AG04450 (cell line): Measurements from ENCODE around the gene CATSPER3. TPM values are rescaled to one million over a fixed set of nuclear protein-coding genes. Genes with fewer than 3 reads are reported as not detected.

Source experiments
- CTCF ChIA-PET: fragments of 300-600, 350-600 bp; formaldehyde crosslinking; extraction: SDS; loops from one replicate; lab custom pipeline; 2022; ENCODE audit warnings: antibody characterized with exemption, inconsistent platforms; lab: Charles Lee
- POLR2A ChIA-PET: fragments of 350-600 bp; formaldehyde crosslinking; extraction: SDS; loops from one replicate; lab custom pipeline; 2021; ENCODE audit warnings: antibody characterized with exemption, inconsistent platforms; lab: Yijun Ruan, JAX
- DNase-seq: peaks from one replicate; pipeline ENCODE4 v3.0.0-alpha.2; 2011; ENCODE audit warnings: low read depth, low spot score
- H3K27ac ChIP-seq: one replicate; pipeline ENCODE4 v1.5.1; 2012; ENCODE audit warnings: low read depth, low read length, control low read depth
- H3K27me3 ChIP-seq: one replicate; pipeline ENCODE4 v1.6.0; 2012; ENCODE audit warnings: low read length; ENCODE audit not compliant: control insufficient read depth, insufficient read depth
- H3K4me3 ChIP-seq: 2 replicates; pipeline ENCODE4 v1.5.1; 2011; ENCODE audit warnings: mild to moderate bottlenecking, low read depth, low read length, control low read depth
- H3K9me3 ChIP-seq: 2 replicates; pipeline ENCODE4 v1.5.1; 2012; ENCODE audit warnings: low read length; ENCODE audit not compliant: control insufficient read depth, insufficient read depth
- CTCF ChIP-seq: IDR thresholded peaks from 2 replicates; pipeline ENCODE4 v1.5.1; 2011; ENCODE audit warnings: low read depth, low read length, control low read depth, inconsistent platforms
- polyA plus RNA-seq: library from polyadenylated mRNA; depleted of rRNA; stranded (reverse); fragments of >200 nt; gene quantifications from 2 replicates; pipeline ENCODE4 v1.2.3, GENCODE V29; 2011

The CATSPER3 gene
- polyA plus RNA-seq, 1 experiment, result 0.22 TPM

- Histone ChIP-seq H3K4me3 (no peak overlapping the region), H3K9me3 (peaks cover 6% of the 10 kb centered on the region; the same call in 1 of the 2 replicates), H3K27me3 (peaks cover 50% of the 10 kb centered on the region), H3K27ac (no peak overlapping the region)
- POLR2A ChIA-PET, result no interaction called here
- DNase-seq, result no peak
- CTCF ChIA-PET, result interaction anchor here (1.0 to 1.1 kb wide), 2 partner anchors 148 to 373 kb away, joined by 3 read pairs; partner anchors contain the start of gene PCBD2
- no peak for TF ChIP-seq CTCF
Measured at GRCh38 chr5:135053278-135053677, 85.6 kb downstream of the CATSPER3 start.

- ChIA-PET POLR2A (no interaction called here), CTCF (no interaction called here)
- Histone ChIP-seq H3K9me3 (peaks cover 6% of the 10 kb centered on the region; the same call in 1 of the 2 replicates), H3K27me3 (peaks cover 45% of the 10 kb centered on the region), H3K4me3 (no peak overlapping the region), H3K27ac (no peak overlapping the region)
- no peak for DNase-seq
- no peak for TF ChIP-seq CTCF
Measured at GRCh38 chr5:135053989-135054388, 86.3 kb downstream of the CATSPER3 start.

DNA sequence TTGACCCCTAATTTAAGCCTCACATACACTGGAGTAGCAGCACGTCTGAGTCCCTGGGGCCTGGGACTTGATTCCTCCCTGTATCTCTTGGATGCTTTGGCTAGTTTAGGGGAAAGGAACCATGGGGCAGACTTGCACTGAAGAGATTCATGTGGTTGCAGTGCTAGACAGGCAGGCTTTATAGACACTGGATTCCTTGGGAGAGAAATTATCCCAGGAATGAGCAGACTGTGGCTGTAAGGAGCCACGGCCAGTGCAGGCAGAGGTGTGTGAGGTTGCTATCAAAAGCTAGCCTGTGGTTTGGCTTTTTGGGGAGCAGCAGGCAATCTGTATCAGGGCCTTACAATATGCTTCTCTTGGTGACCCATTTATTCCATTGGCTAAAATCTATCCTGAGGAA lies 86.8 kb downstream of the CATSPER3 start:
- H3K27ac ChIP-seq, result no peak overlapping the region
- peaks cover 6% of the 10 kb centered on the region; the same call in 1 of the 2 replicates for H3K9me3 ChIP-seq
- H3K27me3 ChIP-seq, result peaks cover 41% of the 10 kb centered on the region
- TF ChIP-seq CTCF, result no peak
- H3K4me3 ChIP-seq, result no peak overlapping the region
- no peak for DNase-seq
- POLR2A ChIA-PET, result no interaction called here
- CTCF ChIA-PET, result no interaction called here

DNA sequence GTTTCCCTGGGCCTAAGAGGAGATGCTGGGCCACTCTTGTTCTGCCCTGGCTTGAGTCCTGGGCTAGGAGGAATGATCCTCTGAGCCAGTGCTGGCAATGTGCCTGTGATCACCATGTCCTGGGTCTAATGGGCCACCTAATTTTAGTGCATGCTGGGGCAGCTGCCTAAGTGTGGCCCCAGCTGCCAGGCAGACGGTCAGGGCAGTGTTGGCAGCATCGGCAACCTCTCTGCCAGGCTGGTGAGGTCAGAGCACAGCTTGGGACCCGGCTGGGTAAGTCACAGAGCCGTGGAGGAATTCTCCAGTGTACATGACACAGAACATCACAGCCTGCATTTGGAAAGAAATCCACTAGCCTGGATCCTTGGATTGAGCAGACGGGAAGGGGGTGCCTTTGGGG lies 87.7 kb downstream of the CATSPER3 start:
- no peak for DNase-seq
- no peak for TF ChIP-seq CTCF
- no peak overlapping the region for H3K4me3 ChIP-seq
- ChIA-PET POLR2A (no interaction called here), CTCF (no interaction called here)
- no peak overlapping the region for H3K27ac ChIP-seq
- H3K27me3 ChIP-seq, result peaks cover 37% of the 10 kb centered on the region
- peaks cover 2% of the 10 kb centered on the region; the same call in 1 of the 2 replicates for H3K9me3 ChIP-seq

DNA sequence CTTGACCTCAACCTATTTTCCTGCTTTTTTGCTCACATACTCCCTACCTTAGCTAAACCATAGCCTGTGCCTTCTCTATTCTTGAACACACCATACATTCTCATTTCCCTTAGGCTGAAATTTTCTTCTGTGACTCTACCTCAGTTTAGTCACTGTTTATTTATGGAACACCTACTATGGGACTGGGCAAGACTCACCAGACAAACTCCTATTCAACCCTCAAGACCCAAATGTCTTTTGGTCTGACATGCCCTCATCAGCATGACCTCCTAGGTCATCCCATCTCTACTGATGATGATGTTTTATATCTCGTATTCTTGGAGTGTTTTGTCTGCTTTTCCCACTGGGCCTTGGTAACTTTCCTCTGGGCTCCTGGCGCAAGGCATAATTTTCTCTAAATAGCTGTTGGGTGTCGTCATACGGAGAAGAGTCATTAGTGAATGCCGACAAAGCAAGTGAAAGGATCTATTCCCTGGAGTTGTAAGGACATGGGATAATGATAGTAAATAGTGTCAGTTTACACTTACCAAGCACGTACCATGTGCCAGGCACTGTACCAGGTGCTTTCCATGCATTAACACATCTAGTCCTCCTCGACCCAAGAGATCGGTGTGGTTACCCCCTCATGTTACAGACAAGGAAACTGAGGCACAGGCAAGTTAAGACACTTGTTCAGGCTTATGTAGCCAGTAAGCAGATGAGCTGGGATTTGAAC lies 88.8 kb downstream of the CATSPER3 start:
- no peak overlapping the region for H3K4me3 ChIP-seq
- DNase-seq, result no peak
- no peak for TF ChIP-seq CTCF
- no peak overlapping the region for H3K27ac ChIP-seq
- ChIA-PET CTCF (no interaction called here), POLR2A (no interaction called here)
- peaks cover 27% of the 10 kb centered on the region for H3K27me3 ChIP-seq
- no peaks in the 10 kb centered on the region; the same call in 1 of the 2 replicates for H3K9me3 ChIP-seq
